IMR-90 (cell line): ENCODE data around the gene CTAG2. TPM values are rescaled to one million over a fixed set of nuclear protein-coding genes. Genes with fewer than 3 reads are reported as not detected.

Source experiments
- ATAC-seq: fragments of 200-7000 bp; cut with Tn5 transposase; 2 replicates; pipeline ENCODE4 v1.9.1; 2020; ENCODE audit warnings: low read depth, mild to moderate bottlenecking, moderate library complexity
- BruUV-seq: library from RNA; stranded (reverse); fragments of 400-500 nt; replicated peaks from 2 replicates; lab custom pipeline; 2021; lab: Mats Ljungman, UMichigan
- CTCF ChIA-PET: fragments of 300-600 bp; formaldehyde crosslinking; extraction: SDS; loops from one replicate; lab custom pipeline; 2021; ENCODE audit warnings: antibody characterized with exemption; lab: Yijun Ruan, JAX
- POLR2A ChIA-PET: fragments of 300-600 bp; sonication (Branson Sonifier 250); formaldehyde crosslinking; loops from one replicate; lab custom pipeline; 2022; ENCODE audit warnings: antibody characterized with exemption; ENCODE audit not compliant: unreplicated experiment; lab: Charles Lee
- DNase-seq: peaks from one replicate; pipeline ENCODE4 v3.0.0; 2013
- H2AFZ ChIP-seq: replicated peaks from 2 replicates; pipeline ENCODE3; 2013; ENCODE audit warnings: low read length, mild to moderate bottlenecking; ENCODE audit not compliant: poor library complexity
- H2AK5ac ChIP-seq: 2 replicates; pipeline ENCODE4 v1.6.1; 2013; ENCODE audit warnings: low read depth, low read length, inconsistent platforms
- H2AK9ac ChIP-seq: replicated peaks from 2 replicates; pipeline ENCODE3; 2013; ENCODE audit warnings: mild to moderate bottlenecking, low read depth, low read length, moderate library complexity; ENCODE audit not compliant: poor library complexity
- H2BK120ac ChIP-seq: 2 replicates; pipeline ENCODE4 v1.6.1; 2013; ENCODE audit warnings: low read depth, low read length, inconsistent platforms
- H2BK15ac ChIP-seq: 3 replicates; pipeline ENCODE4 v1.6.1; 2013; ENCODE audit warnings: low read depth, low read length, inconsistent platforms
- H2BK20ac ChIP-seq: 2 replicates; pipeline ENCODE4 v1.6.1; 2013; ENCODE audit warnings: low read depth, mild to moderate bottlenecking, inconsistent platforms, low read length, moderate library complexity
- H2BK5ac ChIP-seq: 2 replicates; pipeline ENCODE4 v1.6.1; 2013; ENCODE audit warnings: mild to moderate bottlenecking, low read depth, low read length, inconsistent platforms; ENCODE audit not compliant: poor library complexity, severe bottlenecking
- H3K14ac ChIP-seq: replicated peaks from 2 replicates; pipeline ENCODE4 v1.6.1; 2013; ENCODE audit warnings: low read depth, low read length, inconsistent platforms
- H3K18ac ChIP-seq: 2 replicates; pipeline ENCODE4 v1.6.1; 2013; ENCODE audit warnings: low read depth, low read length, control low read depth
- H3K23ac ChIP-seq: 2 replicates; pipeline ENCODE4 v1.6.1; 2013; ENCODE audit warnings: low read depth, low read length, inconsistent platforms
- H3K27ac ChIP-seq: 2 replicates; pipeline ENCODE4 v1.5.1; 2013; ENCODE audit warnings: mild to moderate bottlenecking, control low read depth, low read length; ENCODE audit not compliant: insufficient read depth
- H3K27me3 ChIP-seq: 2 replicates; pipeline ENCODE4 v1.6.1; 2013; ENCODE audit warnings: low read length; ENCODE audit not compliant: control insufficient read depth, insufficient read depth
- H3K36me3 ChIP-seq: 2 replicates; pipeline ENCODE4 v1.6.1; 2013; ENCODE audit warnings: low read length, mixed read lengths; ENCODE audit not compliant: control insufficient read depth, insufficient read depth
- H3K4ac ChIP-seq: 2 replicates; pipeline ENCODE4 v1.6.1; 2013; ENCODE audit warnings: low read depth, low read length, inconsistent platforms
- H3K4me1 ChIP-seq: 2 replicates; pipeline ENCODE4 v1.6.1; 2013; ENCODE audit warnings: low read length, mixed read lengths; ENCODE audit not compliant: control insufficient read depth, insufficient read depth
- H3K4me2 ChIP-seq: 2 replicates; pipeline ENCODE4 v1.6.1; 2013; ENCODE audit warnings: low read depth, mild to moderate bottlenecking, control low read depth, low read length, moderate library complexity
- H3K4me3 ChIP-seq: 2 replicates; pipeline ENCODE4 v1.5.1; 2013; ENCODE audit warnings: low read depth, mild to moderate bottlenecking, control low read depth, low read length, moderate library complexity; ENCODE audit not compliant: insufficient read depth
- H3K56ac ChIP-seq: 2 replicates; pipeline ENCODE4 v1.6.1; 2013; ENCODE audit warnings: low read length, inconsistent platforms; ENCODE audit not compliant: insufficient read depth; ENCODE audit errors: extremely low read depth
- H3K79me1 ChIP-seq, 2 experiments: 2 replicates each; pipeline ENCODE4 v1.6.1; 2013; ENCODE audit warnings: low read length in 2 of 2, inconsistent platforms in 1 of 2, low read depth in 1 of 2
- H3K9ac ChIP-seq: 2 replicates; pipeline ENCODE4 v1.6.1; 2013; ENCODE audit warnings: low read depth, low read length, control low read depth
- H3K9me1 ChIP-seq: 2 replicates; pipeline ENCODE4 v1.6.1; 2013; ENCODE audit warnings: low read length, inconsistent platforms; ENCODE audit not compliant: insufficient read depth
- H3K9me3 ChIP-seq: 2 replicates; pipeline ENCODE4 v1.6.1; 2013; ENCODE audit warnings: low read length; ENCODE audit not compliant: control insufficient read depth, insufficient read depth
- H4K20me1 ChIP-seq: 2 replicates; pipeline ENCODE4 v1.6.1; 2013; ENCODE audit warnings: low read length, inconsistent platforms; ENCODE audit not compliant: insufficient read depth
- H4K5ac ChIP-seq: 2 replicates; pipeline ENCODE4 v1.6.1; 2013; ENCODE audit warnings: mild to moderate bottlenecking, low read depth, low read length, control low read depth
- H4K8ac ChIP-seq, 2 experiments: 2 replicates each; pipeline ENCODE4 v1.6.1; 2013; ENCODE audit warnings: low read depth in 2 of 2, low read length in 2 of 2, control low read depth in 1 of 2, inconsistent platforms in 1 of 2
- H4K91ac ChIP-seq: 2 replicates; pipeline ENCODE4 v1.6.1; 2013; ENCODE audit warnings: low read depth, low read length, inconsistent platforms; ENCODE audit not compliant: insufficient read depth
- BHLHE40 ChIP-seq: fragments of 150-350 bp; IDR thresholded peaks from 2 replicates; pipeline ENCODE4 v1.6.1; 2016; ENCODE audit warnings: mild to moderate bottlenecking, low read depth, low read length
- CEBPB ChIP-seq: IDR thresholded peaks from 2 replicates; pipeline ENCODE4 v1.6.1; 2012; ENCODE audit warnings: low read depth, low read length, improper control_type of control experiment
- CHD1 ChIP-seq: IDR thresholded peaks from 2 replicates; pipeline ENCODE4 v1.6.1; 2012; ENCODE audit warnings: low read depth, low read length, improper control_type of control experiment
- CTCF ChIP-seq: conservative IDR thresholded peaks from 2 replicates; pipeline ENCODE4 v1.5.1; 2012; ENCODE audit warnings: mild to moderate bottlenecking, low read depth, low read length, improper control_type of control experiment
- ELK1 ChIP-seq: fragments of 150-350 bp; IDR thresholded peaks from 2 replicates; pipeline ENCODE4 v1.6.1; 2016; ENCODE audit warnings: low read depth, mild to moderate bottlenecking, low read length, moderate library complexity, borderline replicate concordance
- FOS ChIP-seq: fragments of 150-350 bp; IDR thresholded peaks from 2 replicates; pipeline ENCODE4 v1.6.1; 2016; ENCODE audit warnings: low read depth, low read length
- MAFK ChIP-seq: IDR thresholded peaks from 2 replicates; pipeline ENCODE4 v1.6.1; 2012; ENCODE audit warnings: low read depth, low read length, improper control_type of control experiment
- MAZ ChIP-seq: IDR thresholded peaks from 2 replicates; pipeline ENCODE4 v1.6.1; 2012; ENCODE audit warnings: low read depth, mild to moderate bottlenecking, low read length, improper control_type of control experiment, moderate library complexity, borderline replicate concordance
- MXI1 ChIP-seq: IDR thresholded peaks from 2 replicates; pipeline ENCODE4 v1.6.1; 2012; ENCODE audit warnings: low read depth, mild to moderate bottlenecking, low read length, moderate library complexity, borderline replicate concordance
- NFE2L2 ChIP-seq: fragments of 150-350 bp; IDR thresholded peaks from 2 replicates; pipeline ENCODE4 v1.6.1; 2016; ENCODE audit warnings: low read depth, mild to moderate bottlenecking, low read length
- POLR2A ChIP-seq: IDR thresholded peaks from 2 replicates; pipeline ENCODE4 v1.6.1; 2012; ENCODE audit warnings: mild to moderate bottlenecking, low read depth, low read length
- RAD21 ChIP-seq: IDR thresholded peaks from 2 replicates; pipeline ENCODE4 v1.6.1; 2012; ENCODE audit warnings: low read length, improper control_type of control experiment
- RCOR1 ChIP-seq: IDR thresholded peaks from 2 replicates; pipeline ENCODE4 v1.6.1; 2012; ENCODE audit warnings: mild to moderate bottlenecking, low read length, improper control_type of control experiment; ENCODE audit not compliant: insufficient replicate concordance
- RFX5 ChIP-seq: IDR thresholded peaks from 2 replicates; pipeline ENCODE4 v1.8.0; 2012; ENCODE audit warnings: low read depth, mild to moderate bottlenecking, low read length, moderate library complexity
- SMC3 ChIP-seq: fragments of 150-350 bp; IDR thresholded peaks from 2 replicates; pipeline ENCODE4 v1.6.1; 2016; ENCODE audit warnings: low read depth, mild to moderate bottlenecking, antibody characterized with exemption, low read length, moderate library complexity
- USF2 ChIP-seq: fragments of 150-350 bp; IDR thresholded peaks from 2 replicates; pipeline ENCODE4 v1.6.1; 2017; ENCODE audit warnings: mild to moderate bottlenecking, antibody characterized with exemption, low read length, low read depth
- WGBS, 2 experiments: methylation state at CpG; one replicate each; pipeline versions ENCODE4 v1.1.5 to v1.1.7; 2013; ENCODE audit warnings: missing lambda C conversion rate in 2 of 2; ENCODE audit not compliant: insufficient read length in 1 of 2; ENCODE audit errors: extremely low coverage in 2 of 2; 5-methylcytosine and 5-hydroxymethylcytosine counted together
- dilution Hi-C: fragments of 300-500 bp; cut with HindIII; formaldehyde crosslinking; loops from one replicate; pipeline ENCODE4 v1.14.3; 2018; ENCODE audit warnings: low sequenced_read_pairs; ENCODE audit not compliant: unreplicated experiment
- in situ Hi-C: fragments of 300-500 bp; cut with MboI; formaldehyde crosslinking; loops from 3 replicates; pipeline ENCODE4 v1.14.3; 2019; ENCODE audit warnings: low sequenced_read_pairs, inconsistent platforms, mixed read lengths
- intact Hi-C: fragments of 100-400 bp; cut with micrococcal nuclease; formaldehyde crosslinking; loops from 2 replicates; pipeline ENCODE4 v1.10.0; 2022
- polyA plus RNA-seq, 3 experiments: library from polyadenylated mRNA; depleted of rRNA; stranded (reverse); fragments of >200 nt; gene quantifications; 2 replicates each; pipeline ENCODE4 v1.2.3, GENCODE V29; 2012; ENCODE audit warnings: low replicate concordance in 1 of 3
- total RNA-seq: library from RNA; depleted of rRNA; stranded (reverse); fragments of >200 nt; gene quantifications from 2 replicates; pipeline ENCODE4 v1.2.3, GENCODE V29; 2012

The CTAG2 gene
- total and polyA plus RNA-seq, 2 of the 4 experiments (the other 2 are of a cell fraction): 27.1 to 42.5 TPM

GRCh38 chrX:154658187-154658586 is 4.8 kb upstream of the CTAG2 start:
- no TSS peak for BruUV-seq
- dilution Hi-C loops: no loop called here
- Histone ChIP-seq H3K4me3 (no peak overlapping the region), H3K79me1 (no peaks in the 10 kb centered on the region), H2BK120ac (no peak overlapping the region), H3K36me3 (no peaks in the 10 kb centered on the region), H2AK9ac (no peak overlapping the region), H2BK20ac (no peak overlapping the region), H3K27ac (no peak overlapping the region), H4K20me1 (no peaks in the 10 kb centered on the region), H4K5ac (no peak overlapping the region), H3K4me1 (no peaks in the 10 kb centered on the region), H3K9me1 (no peaks in the 10 kb centered on the region), H3K9ac (no peak overlapping the region), H2AK5ac (no peak overlapping the region), H2BK5ac (no peak overlapping the region), H3K4me2 (no peak overlapping the region), H3K14ac (no peak overlapping the region), H3K56ac (no peak overlapping the region), H4K91ac (no peak overlapping the region), H3K9me3 (peaks cover 6% of the 10 kb centered on the region), H3K4ac (no peak overlapping the region), H4K8ac (no peak overlapping the region), H2AFZ (no peak overlapping the region), H3K18ac (no peak overlapping the region), H2BK15ac (no peak overlapping the region), H3K27me3 (peaks cover 2% of the 10 kb centered on the region; the same call in 1 of the 2 replicates), H3K23ac (no peak overlapping the region)
- ChIA-PET POLR2A (no interaction called here), CTCF (no interaction called here)
- DNase-seq (no peak), ATAC-seq (no peak)
- in situ Hi-C loops: no loop called here
- WGBS, 2 experiments: 80% methylated on average over 2 of the region's 12 CpGs; no CpG with 5 or more reads in 1 of the 2 experiments
- TF ChIP-seq MAFK (no peak), RFX5 (no peak), CEBPB (no peak), MAZ (no peak), RAD21 (no peak), POLR2A (no peak), BHLHE40 (no peak), ELK1 (no peak), USF2 (no peak), MXI1 (no peak), CHD1 (no peak), CTCF (no peak), RCOR1 (no peak), FOS (no peak), SMC3 (no peak), NFE2L2 (no peak)
- intact Hi-C loops: no loop called here
